Keratinocyte (primary cell): ENCODE results near the gene USP14.
"Not testable (repeated sequence)": the region's sequence is repeated elsewhere in the genome, so short reads cannot be mapped to it uniquely, and the experiment has no call there.

ENCODE experiments used
- CTCF ChIP-seq, 3 experiments: IDR thresholded peaks in 1 of 3; conservative IDR thresholded peaks in 1 of 3; optimal IDR thresholded peaks in 1 of 3; 2 replicates in 2 of 3; 3 replicates in 1 of 3; pipeline versions ENCODE3 to v1.5.1; 2011; ENCODE audit warnings: low read length in 3 of 3, mild to moderate bottlenecking in 3 of 3, moderate library complexity in 2 of 3, control low read depth in 1 of 3, inconsistent platforms in 1 of 3; ENCODE audit not compliant: insufficient read depth in 2 of 3; ENCODE audit errors: extremely low read depth in 1 of 3
- EZH2 ChIP-seq: IDR thresholded peaks from one replicate; pipeline ENCODE4 v1.6.1; 2012; ENCODE audit warnings: inconsistent platforms, mild to moderate bottlenecking, low read length, moderate library complexity

- TF ChIP-seq EZH2; CTCF (optimal IDR thresholded peaks at IDR 0.05 in 1 of 3, IDR thresholded peaks at IDR 0.05 in 1 of 3, conservative IDR thresholded peaks at IDR 0.05 in 1 of 3; ENCODE audit: extremely low read depth in 1 of 3, insufficient read depth in 2 of 3, low read length in 3 of 3): not testable (repeated sequence)
Observed at GRCh38 chr18:142624-143296, 15.6 kb upstream of the USP14 start.
